PC-3 (cell line): ENCODE measurements around the gene CALR. TPM values are rescaled to one million over a fixed set of nuclear protein-coding genes. Genes with fewer than 3 reads are reported as not detected.
A peak's percentile ranks its signal among the peaks of the same experiment; 100 is the strongest.

Experiments
- ATAC-seq: fragments of 200-7000 bp; cut with Tn5 transposase; 2 replicates; pipeline ENCODE4 v1.9.1; 2020; ENCODE audit warnings: mild to moderate bottlenecking, moderate library complexity
- BruUV-seq: library from RNA; stranded (reverse); fragments of 400-500 nt; replicated peaks from 2 replicates; lab custom pipeline; 2021; lab: Mats Ljungman, UMichigan
- CTCF ChIA-PET: fragments of 300-600 bp; sonication (Branson Sonifier 250); formaldehyde crosslinking; loops from one replicate; lab custom pipeline; 2022; ENCODE audit warnings: antibody characterized with exemption; lab: Charles Lee
- POLR2A ChIA-PET: fragments of 300-600 bp; sonication (Branson Sonifier 250); formaldehyde crosslinking; loops from one replicate; lab custom pipeline; 2022; ENCODE audit warnings: antibody characterized with exemption; ENCODE audit not compliant: unreplicated experiment; lab: Charles Lee
- DNase-seq: peaks from one replicate; pipeline ENCODE4 v3.0.0-alpha.2; 2015
- H2AFZ ChIP-seq: fragments of 300-600 bp; sonication (generic); 2 replicates; pipeline ENCODE4 v1.6.0; 2016; ENCODE audit warnings: antibody characterized with exemption, low read length
- H3F3A ChIP-seq: fragments of 300-600 bp; sonication (generic); one replicate; pipeline ENCODE4 v1.6.0; 2017; ENCODE audit warnings: antibody characterized with exemption, low read length, control low read depth, mild to moderate bottlenecking; ENCODE audit not compliant: unreplicated experiment
- H3K27ac ChIP-seq: fragments of 300-600 bp; sonication (generic); 2 replicates; pipeline ENCODE4 v1.5.1; 2016; ENCODE audit warnings: mild to moderate bottlenecking, low read length
- H3K27me3 ChIP-seq: fragments of 300-600 bp; sonication (generic); 2 replicates; pipeline ENCODE4 v1.6.1; 2016; ENCODE audit warnings: low read length, mixed read lengths
- H3K36me3 ChIP-seq: fragments of 300-600 bp; sonication (generic); 2 replicates; pipeline ENCODE4 v1.6.1; 2016; ENCODE audit warnings: low read depth, mixed run types, low read length, mixed read lengths
- H3K4me1 ChIP-seq: fragments of 300-600 bp; sonication (generic); 2 replicates; pipeline ENCODE4 v1.5.1; 2016; ENCODE audit warnings: low read length; ENCODE audit not compliant: insufficient read depth
- H3K4me2 ChIP-seq: fragments of 300-600 bp; sonication (generic); 2 replicates; pipeline ENCODE4 v1.6.0; 2016; ENCODE audit warnings: low read length
- H3K4me3 ChIP-seq: fragments of 300-600 bp; sonication (generic); 2 replicates; pipeline ENCODE4 v1.5.1; 2016; ENCODE audit warnings: mild to moderate bottlenecking, low read length, mixed read lengths
- H3K79me2 ChIP-seq: fragments of 300-600 bp; sonication (generic); 2 replicates; pipeline ENCODE4 v1.6.1; 2017; ENCODE audit warnings: low read length, mixed read lengths
- H3K9ac ChIP-seq: fragments of 300-600 bp; sonication (generic); 2 replicates; pipeline ENCODE4 v1.6.0; 2016; ENCODE audit warnings: mild to moderate bottlenecking, low read length
- H3K9me2 ChIP-seq: fragments of 300-600 bp; sonication (generic); replicated peaks from 2 replicates; pipeline ENCODE4 v1.6.1; 2016; ENCODE audit warnings: mixed run types, low read length, mixed read lengths
- H3K9me3 ChIP-seq: fragments of 300-600 bp; sonication (generic); 2 replicates; pipeline ENCODE4 v1.6.1; 2016; ENCODE audit warnings: low read length, mixed read lengths
- H4K20me1 ChIP-seq: fragments of 300-600 bp; sonication (generic); 2 replicates; pipeline ENCODE4 v1.6.1; 2016; ENCODE audit warnings: low read length, mixed read lengths
- EZH2 ChIP-seq: fragments of 300-600 bp; sonication (generic); IDR thresholded peaks from one replicate; pipeline ENCODE4 v1.6.1; 2017; ENCODE audit warnings: antibody characterized with exemption, mild to moderate bottlenecking, low read length; ENCODE audit not compliant: unreplicated experiment
- EZH2phosphoT487 ChIP-seq: fragments of 300-600 bp; sonication (generic); IDR thresholded peaks from 2 replicates; pipeline ENCODE4 v1.6.1; 2018; ENCODE audit warnings: mild to moderate bottlenecking, antibody characterized with exemption, low read length, borderline replicate concordance
- intact Hi-C: fragments of 100-400 bp; cut with micrococcal nuclease; formaldehyde crosslinking; loops from 2 replicates; pipeline ENCODE4 v1.9.0; 2023
- total RNA-seq: library from RNA; depleted of rRNA; stranded (reverse); fragments of >200 nt; gene quantifications from 2 replicates; pipeline ENCODE4 v1.2.3, GENCODE V29; 2014
- TF ChIP-seq, protein P1 (sequence below): fragments of 300-600 bp; sonication (generic); conservative IDR thresholded peaks from 2 replicates; pipeline ENCODE4 v1.5.1; 2017; ENCODE audit warnings: antibody characterized with exemption, low read depth, mild to moderate bottlenecking, low read length

The CALR gene
- total RNA-seq, 1 experiment from 2014 or later = 2,022 TPM

DNA sequence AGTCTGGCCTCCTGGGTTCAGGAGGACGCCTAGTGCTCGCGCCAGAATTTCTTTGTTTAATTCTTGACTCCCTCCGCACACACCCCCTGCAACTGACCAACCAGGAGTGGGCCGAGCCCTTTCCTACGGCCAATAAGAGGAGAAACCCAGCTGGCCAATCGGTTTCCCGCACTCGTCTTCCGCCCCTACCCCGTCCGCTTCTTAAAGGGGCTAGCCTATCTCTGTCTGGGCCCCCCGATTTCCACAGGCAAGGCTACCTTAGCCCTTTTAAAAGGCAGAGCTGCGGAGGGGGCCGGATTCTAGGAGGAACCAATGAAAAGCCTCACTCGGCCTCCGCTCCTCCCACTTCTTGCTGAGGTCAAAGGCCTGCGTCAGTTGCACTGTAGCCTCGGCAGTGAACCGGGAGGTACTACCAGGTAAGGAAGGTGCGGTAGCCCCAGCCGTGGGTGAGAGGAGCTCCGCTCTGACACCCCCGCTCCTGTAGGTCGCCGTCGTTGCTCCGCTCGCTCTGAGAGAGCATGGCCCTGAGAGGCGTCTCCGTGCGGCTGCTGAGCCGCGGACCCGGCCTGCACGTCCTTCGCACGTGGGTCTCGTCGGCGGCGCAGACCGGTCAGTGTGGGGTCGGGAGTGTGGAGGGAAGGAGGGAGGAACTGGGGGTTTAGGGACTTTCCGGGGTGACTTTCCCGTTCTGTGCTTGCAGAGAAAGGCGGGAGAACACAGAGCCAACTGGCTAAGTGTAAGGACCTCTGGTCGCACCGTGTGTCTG lies 47.4 kb upstream of the CALR start, which contains the start of gene GCDH:
GCDH (plus strand) TSS at position 374 of the 766 bp plus-strand sequence; CDS start at position 519, 145 bp downstream.
- peaks cover 7% of the 10 kb centered on the region for H3K4me1 ChIP-seq
- intact Hi-C loops = no loop called here
- no peaks in the 10 kb centered on the region for H4K20me1 ChIP-seq
- H3K27ac ChIP-seq = no peak within 1 kb of the TSS
- DNase-seq (peak; percentile 100), ATAC-seq (peak; percentile 98)
- H3K79me2 ChIP-seq = peaks cover 11% of the 10 kb centered on the region
- no peaks in the 10 kb centered on the region for H3K27me3 ChIP-seq
- H3K4me2 ChIP-seq = peak within 1 kb of the TSS; percentile 99
- H3K36me3 ChIP-seq = peaks cover 7% of the 10 kb centered on the region; the same call in 1 of the 2 replicates
- ChIA-PET POLR2A (interaction anchor here (0.6 to 0.7 kb wide), 2 partner anchors 30 to 169 kb away, joined by 3 to 4 read pairs; no protein-coding TSS in a partner anchor), CTCF (interaction anchor here (0.5 to 0.6 kb wide), 3 partner anchors 19 to 55 kb away, joined by 5 to 7 read pairs (median 6); no protein-coding TSS in a partner anchor)
- peak within 1 kb of the TSS; percentile 71 for H2AFZ ChIP-seq
- H3K4me3 ChIP-seq = peak within 1 kb of the TSS; percentile 80
- no peaks in the 10 kb centered on the region for H3K9me2 ChIP-seq
- TF ChIP-seq EZH2 (no peak), EZH2phosphoT487 (no peak)
- TF ChIP-seq, protein P1, sequence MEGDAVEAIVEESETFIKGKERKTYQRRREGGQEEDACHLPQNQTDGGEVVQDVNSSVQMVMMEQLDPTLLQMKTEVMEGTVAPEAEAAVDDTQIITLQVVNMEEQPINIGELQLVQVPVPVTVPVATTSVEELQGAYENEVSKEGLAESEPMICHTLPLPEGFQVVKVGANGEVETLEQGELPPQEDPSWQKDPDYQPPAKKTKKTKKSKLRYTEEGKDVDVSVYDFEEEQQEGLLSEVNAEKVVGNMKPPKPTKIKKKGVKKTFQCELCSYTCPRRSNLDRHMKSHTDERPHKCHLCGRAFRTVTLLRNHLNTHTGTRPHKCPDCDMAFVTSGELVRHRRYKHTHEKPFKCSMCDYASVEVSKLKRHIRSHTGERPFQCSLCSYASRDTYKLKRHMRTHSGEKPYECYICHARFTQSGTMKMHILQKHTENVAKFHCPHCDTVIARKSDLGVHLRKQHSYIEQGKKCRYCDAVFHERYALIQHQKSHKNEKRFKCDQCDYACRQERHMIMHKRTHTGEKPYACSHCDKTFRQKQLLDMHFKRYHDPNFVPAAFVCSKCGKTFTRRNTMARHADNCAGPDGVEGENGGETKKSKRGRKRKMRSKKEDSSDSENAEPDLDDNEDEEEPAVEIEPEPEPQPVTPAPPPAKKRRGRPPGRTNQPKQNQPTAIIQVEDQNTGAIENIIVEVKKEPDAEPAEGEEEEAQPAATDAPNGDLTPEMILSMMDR = no peak
- H3K9ac ChIP-seq = peak within 1 kb of the TSS; percentile 48
- no peaks in the 10 kb centered on the region for H3F3A ChIP-seq
- BruUV-seq = TSS peak; percentile 64
- H3K9me3 ChIP-seq = no peaks in the 10 kb centered on the region

DNA sequence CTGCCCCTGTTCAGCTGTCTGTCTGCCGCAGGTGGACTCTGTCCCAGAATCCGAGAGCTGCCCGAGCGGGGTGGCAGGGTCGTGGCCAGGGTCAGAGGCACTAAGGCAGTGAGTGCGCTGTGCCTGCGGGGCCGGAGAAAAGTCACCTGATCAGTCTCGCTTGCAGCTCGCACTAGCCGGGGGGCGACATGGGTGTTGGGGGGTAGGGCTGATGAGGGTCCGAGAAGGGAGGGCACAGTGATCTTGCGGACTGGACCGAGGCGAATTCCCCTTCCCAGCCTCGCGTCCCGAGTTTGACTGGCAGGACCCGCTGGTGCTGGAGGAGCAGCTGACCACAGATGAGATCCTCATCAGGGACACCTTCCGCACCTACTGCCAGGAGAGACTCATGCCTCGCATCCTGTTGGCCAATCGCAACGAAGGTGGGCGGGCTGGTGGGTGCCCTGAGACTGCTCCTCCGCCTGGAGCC lies 46.8 kb upstream of the CALR start:
- H3K27me3 ChIP-seq = no peaks in the 10 kb centered on the region
- H3K36me3 ChIP-seq = peaks cover 7% of the 10 kb centered on the region; the same call in 1 of the 2 replicates
- H3K9me2 ChIP-seq = no peaks in the 10 kb centered on the region
- peaks cover 7% of the 10 kb centered on the region for H3K4me1 ChIP-seq
- peaks cover 11% of the 10 kb centered on the region for H3K79me2 ChIP-seq
- H3K4me2 ChIP-seq = peak overlapping the region; percentile 99
- ChIA-PET CTCF (no interaction called here), POLR2A (interaction anchor here (0.6 kb wide), 1 partner anchor 168 kb away, joined by 3 read pairs; no protein-coding TSS in a partner anchor)
- H3K4me3 ChIP-seq = peak overlapping the region; percentile 80
- peak; percentile 1; the same call in 1 of the 2 replicates for ATAC-seq
- TF ChIP-seq, protein P1 = no peak
- TF ChIP-seq EZH2phosphoT487 (no peak), EZH2 (no peak)
- no peaks in the 10 kb centered on the region for H4K20me1 ChIP-seq
- no peak overlapping the region for H3K27ac ChIP-seq
- peak overlapping the region; percentile 71 for H2AFZ ChIP-seq
- peak overlapping the region; percentile 48 for H3K9ac ChIP-seq
- no peaks in the 10 kb centered on the region for H3F3A ChIP-seq
- peak; percentile 23 for DNase-seq
- BruUV-seq = no TSS peak
- no peaks in the 10 kb centered on the region for H3K9me3 ChIP-seq
- intact Hi-C loops = no loop called here
